DND-41 (cell line): ENCODE data around the gene PANX1.

Experiments
- ATAC-seq: fragments of 200-7000 bp; cut with Tn5 transposase; 3 replicates; pipeline ENCODE4 v1.9.1; 2021; ENCODE audit warnings: low read depth; ENCODE audit not compliant: insufficient read depth
- DNase-seq: peaks from one replicate; pipeline ENCODE4 v3.0.0-alpha.2; 2020
- H2AFZ ChIP-seq: 2 replicates; pipeline ENCODE4 v1.6.0; 2012; ENCODE audit warnings: low read depth, low read length
- H3K27ac ChIP-seq: 2 replicates; pipeline ENCODE4 v1.5.1; 2012; ENCODE audit warnings: low read length, inconsistent platforms
- H3K27me3 ChIP-seq: fragments of 200-600 bp; sonication (generic); 2 replicates; pipeline ENCODE4 v1.6.0; 2012; ENCODE audit warnings: low read length, mild to moderate bottlenecking, inconsistent platforms; ENCODE audit not compliant: insufficient read depth, poor library complexity
- H3K36me3 ChIP-seq: 2 replicates; pipeline ENCODE4 v1.5.1; 2012; ENCODE audit warnings: low read length, inconsistent platforms; ENCODE audit not compliant: insufficient read depth
- H3K4me1 ChIP-seq: 2 replicates; pipeline ENCODE4 v1.5.1; 2012; ENCODE audit warnings: mild to moderate bottlenecking, low read length; ENCODE audit not compliant: insufficient read depth
- H3K4me2 ChIP-seq: 2 replicates; pipeline ENCODE4 v1.6.0; 2012; ENCODE audit warnings: mild to moderate bottlenecking, moderate library complexity, low read length, inconsistent platforms; ENCODE audit not compliant: insufficient read depth
- H3K4me3 ChIP-seq, 2 experiments: fragments of 200-600 bp in 1 of 2; shearing (Covaris generic) in 1 of 2; 2 replicates each; pipeline ENCODE4 v1.5.1; 2012 to 2016; ENCODE audit warnings: inconsistent platforms in 2 of 2, low read length in 2 of 2, mild to moderate bottlenecking in 2 of 2, low read depth in 1 of 2, moderate library complexity in 1 of 2
- H3K79me2 ChIP-seq: 2 replicates; pipeline ENCODE4 v1.6.0; 2012; ENCODE audit warnings: low read length, inconsistent platforms; ENCODE audit not compliant: insufficient read depth
- H3K9ac ChIP-seq: 2 replicates; pipeline ENCODE4 v1.6.0; 2012; ENCODE audit warnings: low read depth, mild to moderate bottlenecking, inconsistent platforms, low read length, moderate library complexity
- H3K9me3 ChIP-seq: 2 replicates; pipeline ENCODE4 v1.5.1; 2012; ENCODE audit warnings: low read length, moderate library complexity, mild to moderate bottlenecking, inconsistent platforms; ENCODE audit not compliant: insufficient read depth, severe bottlenecking
- H4K20me1 ChIP-seq: 2 replicates; pipeline ENCODE4 v1.6.0; 2012; ENCODE audit warnings: low read length; ENCODE audit not compliant: insufficient read depth
- CTCF ChIP-seq: IDR thresholded peaks from 2 replicates; pipeline ENCODE4 v1.5.1; 2012; ENCODE audit warnings: borderline replicate concordance, low read length, moderate library complexity, mild to moderate bottlenecking; ENCODE audit not compliant: poor library complexity, severe bottlenecking; ENCODE audit errors: extremely low read depth
- EZH2 ChIP-seq: IDR thresholded peaks from 3 replicates; pipeline ENCODE4 v1.6.1; 2012; ENCODE audit warnings: borderline replicate concordance, low read depth, mild to moderate bottlenecking, moderate library complexity, low read length, inconsistent platforms; ENCODE audit not compliant: severe bottlenecking

The PANX1 gene

DNA sequence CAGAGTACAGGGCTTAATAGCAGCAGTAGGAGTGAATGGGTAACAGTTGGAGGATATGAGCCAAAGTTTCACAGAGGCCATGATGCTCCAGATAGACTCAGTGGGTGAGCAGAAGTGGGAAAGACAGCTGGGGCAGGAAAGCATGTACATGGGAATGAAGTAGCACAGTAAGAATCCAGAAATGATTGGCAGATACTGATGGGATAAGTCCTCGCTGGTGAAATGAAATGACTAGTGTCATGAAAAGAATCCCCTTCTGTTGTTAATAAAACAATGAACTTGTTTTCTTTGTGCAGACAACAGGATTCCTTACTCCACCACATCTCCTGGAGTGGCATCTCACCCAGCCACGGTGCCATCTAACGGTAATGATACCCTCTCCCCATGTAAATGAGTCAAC is 17.4 kb upstream of the PANX1 start:
- Histone ChIP-seq H3K4me3 (no peak overlapping the region), H3K9me3 (no peaks in the 10 kb centered on the region), H4K20me1 (no peaks in the 10 kb centered on the region), H3K4me1 (no peaks in the 10 kb centered on the region), H2AFZ (no peak overlapping the region), H3K9ac (no peak overlapping the region), H3K79me2 (no peaks in the 10 kb centered on the region), H3K27ac (no peak overlapping the region), H3K27me3 (peaks cover 4% of the 10 kb centered on the region), H3K36me3 (no peaks in the 10 kb centered on the region), H3K4me2 (no peak overlapping the region)
- no peak for ATAC-seq
- no peak for DNase-seq
- no peak for TF ChIP-seq EZH2

GRCh38 chr11:94111660-94112059 is 17.0 kb upstream of the PANX1 start:
- Histone ChIP-seq H4K20me1 (no peaks in the 10 kb centered on the region), H3K9ac (no peak overlapping the region), H3K9me3 (no peaks in the 10 kb centered on the region), H3K4me1 (no peaks in the 10 kb centered on the region), H3K4me3 (no peak overlapping the region), H3K27me3 (peaks cover 4% of the 10 kb centered on the region), H3K36me3 (no peaks in the 10 kb centered on the region), H3K4me2 (no peak overlapping the region), H3K27ac (no peak overlapping the region), H2AFZ (no peak overlapping the region), H3K79me2 (no peaks in the 10 kb centered on the region)
- ATAC-seq (no peak), DNase-seq (no peak)
- TF ChIP-seq EZH2 (no peak), CTCF (no peak)

GRCh38 chr11:94112206-94112953 is 16.3 kb upstream of the PANX1 start:
- TF ChIP-seq EZH2 = no peak
- no peak for TF ChIP-seq CTCF

GRCh38 chr11:94117197-94117574 is 11.5 kb upstream of the PANX1 start:
- H3K4me2 ChIP-seq = no peak overlapping the region

More at GRCh38 chr11:94112206-94112953, 16.3 kb upstream of the PANX1 start:
- Histone ChIP-seq H3K4me2 (no peak overlapping the region), H2AFZ (no peak overlapping the region), H3K79me2 (no peaks in the 10 kb centered on the region), H3K9ac (no peak overlapping the region), H3K4me3 (no peak overlapping the region), H3K9me3 (no peaks in the 10 kb centered on the region), H3K27ac (no peak overlapping the region), H3K4me1 (no peaks in the 10 kb centered on the region), H3K27me3 (peaks cover 4% of the 10 kb centered on the region), H3K36me3 (no peaks in the 10 kb centered on the region), H4K20me1 (no peaks in the 10 kb centered on the region)
- DNase-seq = no peak
- ATAC-seq = no peak

More at GRCh38 chr11:94117197-94117574, 11.5 kb upstream of the PANX1 start:
- Histone ChIP-seq H3K4me3 (no peak overlapping the region), H3K27me3 (peaks cover 4% of the 10 kb centered on the region), H3K27ac (no peak overlapping the region), H2AFZ (no peak overlapping the region), H3K9me3 (no peaks in the 10 kb centered on the region), H3K79me2 (no peaks in the 10 kb centered on the region), H3K36me3 (no peaks in the 10 kb centered on the region), H3K9ac (no peak overlapping the region), H3K4me1 (no peaks in the 10 kb centered on the region), H4K20me1 (no peaks in the 10 kb centered on the region)
- DNase-seq (no peak), ATAC-seq (no peak)
- no peak for TF ChIP-seq CTCF
- TF ChIP-seq EZH2 = no peak
